Measurements from ENCODE around the gene CA10. TPM values are rescaled to one million over a fixed set of nuclear protein-coding genes. Genes with fewer than 3 reads are reported as not detected.

Gene CA10
- total and polyA plus RNA-seq, 2 experiments from 2014 or later: 0.92 to 1.5 TPM

- Histone ChIP-seq H3K9me2 (ENCODE audit: insufficient read depth) (no peaks in the 10 kb centered on the region; the same call in 1 of the 2 replicates), H2AFZ (no peak overlapping the region), H3K36me3 (ENCODE audit: insufficient read depth) (no peaks in the 10 kb centered on the region), H3K27me3 (ENCODE audit: insufficient read depth) (no peaks in the 10 kb centered on the region), H3F3A (replicated peaks; ENCODE audit: low read depth) (no peaks in the 10 kb centered on the region), H3K27ac (ENCODE audit: low read depth) (no peak overlapping the region), H4K20me1 (replicated peaks; ENCODE audit: insufficient read depth) (no peaks in the 10 kb centered on the region), H3K4me3 (no peak overlapping the region), H3K4me1 (ENCODE audit: insufficient read depth) (no peaks in the 10 kb centered on the region), H3K4me2 (no peak overlapping the region), H3K79me2 (replicated peaks; ENCODE audit: insufficient read depth) (no peaks in the 10 kb centered on the region)
- no peak for DNase-seq (ENCODE audit: low spot score)
- TF ChIP-seq CTCF (conservative IDR thresholded peaks at IDR 0.05; ENCODE audit: low read depth in 2 of 2) (no peak), ETS1 (IDR thresholded peaks at IDR 0.05) (no peak), ZNF114 (CRISPR knock-in tag; IDR thresholded peaks at IDR 0.05) (no peak)
- no peaks in the 10 kb centered on the region for H3K36me3 Mint-ChIP-seq (ENCODE audit: low read depth)
- peaks cover 10% of the 10 kb centered on the region for H3K27me3 Mint-ChIP-seq (ENCODE audit: insufficient read depth, low read depth, poor library complexity)
- H3K9me3 Mint-ChIP-seq: no peaks in the 10 kb centered on the region
- no peak for ATAC-seq
- no peak overlapping the region for H3K27ac Mint-ChIP-seq
- no peak overlapping the region for H3K4me3 Mint-ChIP-seq
- H3K4me1 Mint-ChIP-seq: peaks cover 14% of the 10 kb centered on the region
Measured at GRCh38 chr17:51647067-51647466, 511.4 kb downstream of the CA10 start.

GRCh38 chr17:51646539-51646938, 512.0 kb downstream of the CA10 start:
- Histone ChIP-seq H3K9me2 (ENCODE audit: insufficient read depth) (no peaks in the 10 kb centered on the region; the same call in 1 of the 2 replicates), H3F3A (replicated peaks; ENCODE audit: low read depth) (no peaks in the 10 kb centered on the region), H3K27me3 (ENCODE audit: insufficient read depth) (no peaks in the 10 kb centered on the region), H3K36me3 (ENCODE audit: insufficient read depth) (no peaks in the 10 kb centered on the region), H3K4me2 (no peak overlapping the region), H3K4me3 (no peak overlapping the region), H3K27ac (ENCODE audit: low read depth) (no peak overlapping the region), H3K79me2 (replicated peaks; ENCODE audit: insufficient read depth) (no peaks in the 10 kb centered on the region), H3K4me1 (ENCODE audit: insufficient read depth) (no peaks in the 10 kb centered on the region), H4K20me1 (replicated peaks; ENCODE audit: insufficient read depth) (no peaks in the 10 kb centered on the region), H2AFZ (no peak overlapping the region)
- no peaks in the 10 kb centered on the region for H3K9me3 Mint-ChIP-seq
- H3K27me3 Mint-ChIP-seq (ENCODE audit: insufficient read depth, low read depth, poor library complexity): peaks cover 10% of the 10 kb centered on the region
- H3K4me3 Mint-ChIP-seq: no peak overlapping the region
- no peak overlapping the region for H3K27ac Mint-ChIP-seq
- H3K4me1 Mint-ChIP-seq: peaks cover 16% of the 10 kb centered on the region
- no peaks in the 10 kb centered on the region for H3K36me3 Mint-ChIP-seq (ENCODE audit: low read depth)
- ATAC-seq (no peak), DNase-seq (ENCODE audit: low spot score) (no peak)
- TF ChIP-seq ZNF462 (CRISPR knock-in tag; IDR thresholded peaks at IDR 0.05) (no peak), POLR2AphosphoS5 (IDR thresholded peaks at IDR 0.05; ENCODE audit: low read depth) (no peak), JUNB (IDR thresholded peaks at IDR 0.05; ENCODE audit: unreplicated experiment) (no peak), EZH2 (IDR thresholded peaks at IDR 0.05; ENCODE audit: low read depth, unreplicated experiment) (no peak), CREB1 (CRISPR knock-in tag; IDR thresholded peaks at IDR 0.05; ENCODE audit: low read depth) (no peak), EZH2phosphoT487 (IDR thresholded peaks at IDR 0.05; ENCODE audit: unreplicated experiment) (no peak), CTCF (conservative IDR thresholded peaks at IDR 0.05; ENCODE audit: low read depth in 2 of 2) (no peak)

Measured in GM23338 (cell line).